Naive B cell (primary cell): ENCODE data around the gene ABCG1. TPM values are rescaled to one million over a fixed set of nuclear protein-coding genes. Genes with fewer than 3 reads are reported as not detected.

Source experiments
- ATAC-seq, 2 donors: fragments of 150-1000 bp; cut with Tn5 transposase; 2 replicates each; pipeline ENCODE4 v1.10.0; 2021; ENCODE audit warnings: low read depth in 2 of 2, mild to moderate bottlenecking in 2 of 2, moderate library complexity in 2 of 2
- DNase-seq: peaks from one replicate; pipeline ENCODE4 v3.0.0; 2022
- H3K27ac Mint-ChIP-seq, 6 donors: one replicate each; pipeline ENCODE4 v1.8.0; 2020 to 2022; ENCODE audit warnings: mild to moderate bottlenecking in 6 of 6, mixed read lengths in 6 of 6, moderate library complexity in 5 of 6, inconsistent platforms in 2 of 6
- H3K27me3 Mint-ChIP-seq, 3 donors: one replicate each; pipeline ENCODE4 v1.8.0; 2021 to 2022; ENCODE audit warnings: mixed read lengths in 3 of 3, mild to moderate bottlenecking in 1 of 3
- H3K36me3 Mint-ChIP-seq, 2 donors: one replicate each; pipeline ENCODE4 v1.8.0; 2020 to 2022; ENCODE audit warnings: mixed read lengths in 2 of 2, inconsistent platforms in 1 of 2, mild to moderate bottlenecking in 1 of 2
- H3K4me1 Mint-ChIP-seq, 3 donors: one replicate each; pipeline ENCODE4 v1.8.0; 2020 to 2022; ENCODE audit warnings: mixed read lengths in 3 of 3, inconsistent platforms in 1 of 3, mild to moderate bottlenecking in 1 of 3, moderate library complexity in 1 of 3
- H3K4me3 Mint-ChIP-seq, 8 donors: one replicate each; pipeline ENCODE4 v1.8.0; 2020 to 2022; ENCODE audit warnings: mild to moderate bottlenecking in 8 of 8, mixed read lengths in 8 of 8, moderate library complexity in 8 of 8, inconsistent platforms in 2 of 8
- H3K9me3 Mint-ChIP-seq, 7 donors: one replicate each; pipeline ENCODE4 v1.8.0; 2020 to 2022; ENCODE audit warnings: mixed read lengths in 7 of 7, mild to moderate bottlenecking in 5 of 7, inconsistent platforms in 2 of 7, moderate library complexity in 1 of 7
- polyA plus RNA-seq, 6 donors: library from polyadenylated mRNA; unstranded; fragments of 300-500 nt; fragmentation: Illumina TruSeq; gene quantifications; one replicate each; pipeline ENCODE4 v1.2.3, GENCODE V29; 2021; ENCODE audit warnings: low read depth in 6 of 6

The ABCG1 gene
- polyA plus RNA-seq, 6 donors from 2014 or later: 20.7 to 34.3 (median 25.1) TPM

DNA sequence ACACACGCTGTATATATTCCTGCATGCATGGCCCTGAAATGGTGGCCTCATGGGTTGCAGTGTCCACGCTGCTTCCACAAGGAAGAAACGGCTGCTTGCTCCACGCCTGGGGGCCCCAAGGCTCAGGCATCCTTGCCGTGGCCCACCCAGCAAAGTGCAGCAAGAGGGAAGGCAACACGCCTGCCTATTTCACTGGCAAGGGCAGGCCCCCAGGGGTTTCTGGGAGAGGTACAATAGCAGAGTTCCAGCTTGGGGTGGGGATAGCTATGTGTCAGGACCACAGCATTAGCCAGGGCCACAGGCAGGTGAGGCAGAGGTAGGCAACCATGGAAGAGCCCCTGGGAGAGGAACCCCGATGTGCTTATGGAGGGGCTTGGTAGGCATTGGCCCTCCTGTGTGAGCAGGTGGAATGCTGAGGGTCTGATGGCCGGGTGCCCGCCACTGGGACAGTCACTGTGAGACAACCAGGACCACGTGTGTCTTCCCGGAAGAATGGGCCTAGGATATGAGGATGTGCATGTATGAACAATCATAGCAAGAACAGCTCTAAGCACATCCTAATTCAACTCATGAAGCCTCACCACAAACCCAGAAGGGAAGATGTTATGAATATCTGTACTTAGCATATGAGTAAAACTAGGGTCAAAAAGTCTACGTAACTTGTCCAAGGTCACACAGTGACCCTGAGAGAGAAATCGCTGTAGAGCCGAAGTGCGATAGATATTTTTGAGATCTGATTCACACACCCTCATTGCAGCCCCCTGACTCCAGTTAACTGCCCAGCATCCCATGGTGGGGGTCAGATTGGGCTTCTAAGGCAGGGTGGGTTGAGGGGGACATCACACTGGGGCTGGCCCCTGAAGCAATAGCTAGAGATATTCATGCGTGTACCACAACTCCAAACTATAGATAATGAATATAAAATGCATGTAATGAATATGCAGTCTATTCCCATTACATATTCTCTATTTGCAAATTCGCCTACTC lies 120.1 kb downstream of the ABCG1 start:
- DNase-seq (no peak), ATAC-seq (no peak)
- Mint-ChIP-seq H3K4me1 (peaks cover 6 to 9% (median 8%) of the 10 kb centered on the region in 3 donors), H3K4me3 (peak overlapping the region in 1 of 8 donors; percentile 21), H3K9me3 (peaks cover 0 to 3% (median 0%) of the 10 kb centered on the region in 7 donors), H3K27me3 (peaks cover 5 to 22% (median 19%) of the 10 kb centered on the region in 3 donors), H3K27ac (peak overlapping the region in 1 of 6 donors; percentile 42), H3K36me3 (no peaks in the 10 kb centered on the region)

DNA sequence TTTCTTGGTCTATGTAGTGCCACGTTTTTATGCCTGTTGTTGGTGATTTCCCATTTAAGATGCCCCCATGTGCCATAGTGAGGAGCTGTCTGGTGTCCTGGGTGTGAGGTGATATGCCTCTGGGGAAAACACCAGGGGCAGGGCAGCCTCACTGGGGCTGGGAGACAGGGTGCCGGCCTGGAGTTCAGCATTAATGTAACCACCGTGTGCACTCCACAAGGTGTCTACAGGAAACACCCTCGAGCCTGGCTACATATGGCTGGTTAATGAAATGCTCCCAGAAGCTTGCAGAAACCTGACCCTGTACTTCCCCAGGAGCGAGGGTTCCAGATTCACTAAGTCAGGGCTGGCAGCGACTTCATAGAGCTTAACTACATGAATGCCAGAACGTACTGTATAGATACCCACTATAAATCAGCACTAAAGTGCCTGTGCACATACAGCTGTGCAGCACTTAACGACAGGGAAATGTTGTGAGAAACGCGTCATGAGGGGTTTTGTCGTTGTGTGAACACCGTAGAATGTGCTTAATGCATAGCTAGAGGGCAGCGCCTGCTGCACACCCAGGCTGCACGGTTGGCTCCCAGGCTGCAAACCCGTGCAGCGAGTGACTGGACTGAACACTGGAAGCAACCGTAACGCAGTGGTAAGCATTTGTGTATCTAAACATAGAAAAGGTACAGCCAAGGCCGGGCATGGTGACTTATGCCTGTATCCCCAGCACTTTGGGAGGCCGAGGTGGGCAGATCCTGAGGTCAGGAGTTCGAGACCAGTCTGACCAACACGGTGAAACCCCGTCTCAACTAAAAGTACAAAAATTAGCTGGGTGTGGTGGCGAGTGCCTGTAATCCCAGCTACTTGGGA lies 121.5 kb downstream of the ABCG1 start:
- no peak for ATAC-seq
- H3K9me3 Mint-ChIP-seq: peaks cover 0 to 3% (median 0%) of the 10 kb centered on the region in 7 donors
- H3K27ac Mint-ChIP-seq: no peak overlapping the region

DNA sequence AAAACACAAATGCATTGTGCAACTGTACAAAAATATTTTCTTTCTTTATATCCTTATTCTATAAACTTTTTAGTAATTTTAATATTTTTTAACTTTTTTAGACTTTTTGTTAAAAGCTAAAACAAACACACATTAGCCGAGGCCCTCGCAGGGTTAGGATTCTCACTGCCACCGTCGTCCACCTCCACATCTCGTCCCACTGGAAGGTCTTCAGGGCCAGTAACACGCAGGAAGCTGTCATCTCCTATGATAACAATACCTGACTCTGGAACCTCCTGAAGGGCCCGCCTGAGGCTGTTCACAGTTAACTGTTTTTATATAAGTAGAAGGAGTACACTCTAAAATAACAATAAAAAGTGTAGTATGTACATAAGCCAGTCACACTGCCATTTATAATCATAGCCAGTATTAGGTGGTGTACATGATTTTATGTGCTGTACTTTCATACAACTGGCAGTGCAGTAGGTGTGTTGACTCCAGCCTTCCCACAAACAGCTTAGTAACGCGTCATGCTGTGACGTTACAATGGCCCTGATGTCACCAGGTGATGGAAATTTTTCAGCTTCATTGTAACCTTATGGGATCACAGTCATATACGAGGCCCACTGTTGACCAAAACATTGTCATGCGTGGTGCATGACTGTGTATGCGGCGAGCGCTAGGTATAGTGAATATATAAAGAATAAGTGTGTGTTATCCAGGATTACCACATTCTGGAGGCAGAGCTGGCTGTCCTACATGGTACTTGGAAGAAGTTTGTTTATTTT lies 123.0 kb downstream of the ABCG1 start:
- peaks cover 6 to 9% (median 8%) of the 10 kb centered on the region in 3 donors for H3K4me1 Mint-ChIP-seq
- peaks cover 0 to 3% (median 0%) of the 10 kb centered on the region in 7 donors for H3K9me3 Mint-ChIP-seq
- DNase-seq (no peak), ATAC-seq (no peak)
- H3K36me3 Mint-ChIP-seq: no peaks in the 10 kb centered on the region
- no peak overlapping the region for H3K4me3 Mint-ChIP-seq
- peaks cover 2 to 21% (median 11%) of the 10 kb centered on the region in 3 donors for H3K27me3 Mint-ChIP-seq
- no peak overlapping the region for H3K27ac Mint-ChIP-seq

More for the DNA sequence above, 121.5 kb downstream of the ABCG1 start:
- Mint-ChIP-seq H3K4me1 (peaks cover 6 to 9% (median 8%) of the 10 kb centered on the region in 3 donors), H3K27me3 (peaks cover 0 to 18% (median 15%) of the 10 kb centered on the region in 3 donors), H3K36me3 (no peaks in the 10 kb centered on the region), H3K4me3 (no peak overlapping the region)
- no peak for DNase-seq

DNA sequence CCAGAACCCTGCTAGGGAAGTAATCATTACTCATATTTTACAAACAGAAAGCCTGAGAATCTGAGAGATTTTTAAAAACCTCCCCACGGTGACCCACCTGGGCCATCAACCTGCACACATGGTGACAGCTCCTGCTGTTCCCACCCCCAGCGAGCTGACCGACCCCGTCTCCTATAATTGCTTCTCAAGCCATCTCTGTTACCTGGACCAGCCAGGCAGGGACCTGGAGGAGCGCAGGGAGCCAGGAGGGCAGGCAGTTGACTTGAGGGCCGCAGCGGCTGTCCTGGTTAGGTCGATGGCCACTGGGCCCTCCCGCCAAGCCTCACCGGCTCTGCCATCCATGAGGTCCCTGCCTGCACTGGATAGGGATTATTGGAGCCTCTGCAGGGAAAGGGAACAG lies 124.2 kb downstream of the ABCG1 start:
- Mint-ChIP-seq H3K9me3 (no peaks in the 10 kb centered on the region), H3K4me1 (peaks cover 0 to 2% (median under 1%) of the 10 kb centered on the region in 3 donors), H3K4me3 (no peak overlapping the region), H3K27me3 (peaks cover 0 to 9% (median 5%) of the 10 kb centered on the region in 3 donors), H3K36me3 (no peaks in the 10 kb centered on the region), H3K27ac (no peak overlapping the region)
- ATAC-seq: no peak
- DNase-seq: no peak

DNA sequence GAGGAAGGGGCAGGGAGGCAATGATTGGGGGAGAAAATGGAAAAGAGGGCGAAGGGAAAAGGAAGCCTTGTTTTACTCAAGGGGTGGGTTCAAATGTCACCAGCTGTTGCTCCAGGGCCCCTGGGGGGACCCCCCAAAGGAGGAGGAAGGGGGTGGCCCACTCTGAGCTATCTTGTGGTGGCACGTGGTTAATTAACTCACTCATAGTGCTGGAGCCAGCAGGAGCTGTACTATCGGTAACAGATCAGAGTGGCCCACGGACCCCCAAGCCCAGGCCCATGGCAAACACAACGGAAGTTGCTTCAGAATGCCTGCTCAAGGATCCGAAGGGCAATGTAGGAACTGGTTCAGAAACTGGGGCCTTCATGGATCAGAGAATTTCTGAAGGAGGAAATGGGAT lies 124.6 kb downstream of the ABCG1 start:
- Mint-ChIP-seq H3K9me3 (no peaks in the 10 kb centered on the region), H3K4me1 (no peaks in the 10 kb centered on the region), H3K36me3 (no peaks in the 10 kb centered on the region), H3K27me3 (peaks cover 0 to 8% (median 5%) of the 10 kb centered on the region in 3 donors), H3K27ac (no peak overlapping the region), H3K4me3 (no peak overlapping the region)
- DNase-seq: no peak
- ATAC-seq: no peak

DNA sequence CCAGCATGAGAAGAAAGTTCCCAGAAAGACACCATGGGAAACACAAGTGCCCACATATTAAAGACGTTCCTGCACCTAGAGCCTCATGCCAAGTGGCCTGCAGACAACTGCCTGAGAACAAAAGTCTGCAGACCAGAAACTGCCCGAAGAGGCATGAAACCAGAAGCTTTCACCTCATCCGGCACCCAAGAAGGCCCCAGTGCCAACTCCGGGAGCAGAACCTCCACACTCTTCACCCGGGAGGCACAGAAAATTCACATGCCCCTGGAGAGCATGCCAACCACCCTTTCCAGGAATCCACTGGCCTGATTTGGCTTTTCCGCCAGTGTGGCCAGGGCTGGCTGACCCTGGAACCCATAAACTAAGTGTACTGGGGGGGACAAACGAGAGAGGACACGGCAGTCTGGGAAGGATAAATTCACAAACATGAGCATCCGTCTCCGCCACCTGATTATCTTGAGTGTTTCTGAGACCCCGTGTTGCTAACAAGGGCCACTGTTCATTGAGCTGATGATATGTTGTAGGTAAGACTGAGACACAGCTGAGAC lies 125.1 kb downstream of the ABCG1 start:
- no peaks in the 10 kb centered on the region for H3K9me3 Mint-ChIP-seq
- ATAC-seq: no peak
- no peak for DNase-seq
- H3K4me3 Mint-ChIP-seq: no peak overlapping the region
- no peaks in the 10 kb centered on the region for H3K4me1 Mint-ChIP-seq
- peaks cover 0 to 8% (median 5%) of the 10 kb centered on the region in 3 donors for H3K27me3 Mint-ChIP-seq
- no peaks in the 10 kb centered on the region for H3K36me3 Mint-ChIP-seq
- no peak overlapping the region for H3K27ac Mint-ChIP-seq

- no peaks in the 10 kb centered on the region for H3K36me3 Mint-ChIP-seq
- DNase-seq: no peak
- no peaks in the 10 kb centered on the region for H3K4me1 Mint-ChIP-seq
- no peak overlapping the region for H3K27ac Mint-ChIP-seq
- no peak overlapping the region for H3K4me3 Mint-ChIP-seq
- peaks cover 0 to 8% (median 5%) of the 10 kb centered on the region in 3 donors for H3K27me3 Mint-ChIP-seq
- no peaks in the 10 kb centered on the region for H3K9me3 Mint-ChIP-seq
- ATAC-seq: no peak
These were observed 125.7 kb downstream of the ABCG1 start for GRCh38 chr21:42344631-42345030.

- Mint-ChIP-seq H3K4me3 (no peak overlapping the region), H3K4me1 (no peaks in the 10 kb centered on the region), H3K27me3 (peaks cover 0 to 12% (median 5%) of the 10 kb centered on the region in 3 donors), H3K27ac (no peak overlapping the region), H3K36me3 (no peaks in the 10 kb centered on the region), H3K9me3 (peaks cover 0 to under 1% (median 0%) of the 10 kb centered on the region in 7 donors)
- ATAC-seq (no peak), DNase-seq (no peak)
These were observed 127.5 kb downstream of the ABCG1 start for GRCh38 chr21:42346441-42346840.

Other genes with a start within 250 kb of the ABCG1 start
- gene ZBTB21, start 208.8 kb upstream of the ABCG1 start, polyA plus RNA-seq: 10 to 100 TPM in 4 of 6 donors, 1 to 10 TPM in 2; 4.9 to 17.1 (median 13.3) TPM
- under 1 TPM in 4 of 6 donors, not detected in 2; 0.04 to 0.17 (median 0.11) TPM for gene UMODL1, start 147.8 kb upstream of the ABCG1 start, polyA plus RNA-seq
- gene TFF3, start 96.3 kb downstream of the ABCG1 start, polyA plus RNA-seq: not detected
- not detected for gene TFF2, start 131.9 kb downstream of the ABCG1 start, polyA plus RNA-seq
- gene TFF1, start 147.4 kb downstream of the ABCG1 start, polyA plus RNA-seq: not detected
- not detected for gene TMPRSS3, start 176.9 kb downstream of the ABCG1 start, polyA plus RNA-seq
- gene UBASH3A, start 184.8 kb downstream of the ABCG1 start, polyA plus RNA-seq: under 1 TPM in 2 of 6 donors, not detected in 4; 0.16 to 0.32 TPM